Calu3 (cell line): Measurements from ENCODE around the gene ERC2. TPM values are rescaled to one million over a fixed set of nuclear protein-coding genes. Genes with fewer than 3 reads are reported as not detected.

Experiments
- BruUV-seq: library from RNA; stranded (reverse); fragments of 400-500 nt; replicated peaks from 2 replicates; lab custom pipeline; 2021; lab: Mats Ljungman, UMichigan
- CTCF ChIA-PET: fragments of 300-600 bp; sonication (Branson Sonifier 250); formaldehyde crosslinking; loops from one replicate; lab custom pipeline; 2022; ENCODE audit warnings: antibody characterized with exemption; lab: Charles Lee
- DNase-seq: peaks from one replicate; pipeline ENCODE4 v3.0.0; 2022
- H3K27ac Mint-ChIP-seq: one replicate; pipeline ENCODE4 v1.8.0; 2022; ENCODE audit warnings: mixed read lengths; ENCODE audit not compliant: unreplicated experiment
- H3K27me3 Mint-ChIP-seq: one replicate; pipeline ENCODE4 v1.8.0; 2022; ENCODE audit warnings: mixed read lengths; ENCODE audit not compliant: unreplicated experiment
- H3K36me3 Mint-ChIP-seq: one replicate; pipeline ENCODE4 v1.8.0; 2022; ENCODE audit warnings: mild to moderate bottlenecking, moderate library complexity, mixed read lengths; ENCODE audit not compliant: insufficient read depth, unreplicated experiment
- H3K4me1 Mint-ChIP-seq: one replicate; pipeline ENCODE4 v1.8.0; 2022; ENCODE audit warnings: mild to moderate bottlenecking, low read depth, mixed read lengths; ENCODE audit not compliant: unreplicated experiment
- H3K4me3 Mint-ChIP-seq: one replicate; pipeline ENCODE4 v1.8.0; 2022; ENCODE audit warnings: mild to moderate bottlenecking, low read depth, moderate library complexity, mixed read lengths; ENCODE audit not compliant: unreplicated experiment
- H3K9me3 Mint-ChIP-seq: one replicate; pipeline ENCODE4 v1.8.0; 2022; ENCODE audit warnings: low read depth, mixed read lengths; ENCODE audit not compliant: unreplicated experiment
- CTCF ChIP-seq: fragments of 200-600 bp; IDR thresholded peaks from one replicate; pipeline ENCODE4 v1.8.0; 2022; ENCODE audit warnings: antibody characterized with exemption; ENCODE audit not compliant: unreplicated experiment
- intact Hi-C: fragments of 100-400 bp; cut with micrococcal nuclease; formaldehyde crosslinking; loops from one replicate; pipeline ENCODE4 v1.10.0; 2022; ENCODE audit not compliant: unreplicated experiment
- total RNA-seq: library from RNA; stranded (reverse); gene quantifications from 2 replicates; pipeline ENCODE4 v1.2.3, GENCODE V29; 2022

ERC2 gene
- total RNA-seq, 1 experiment from 2014 or later = 0.73 TPM

GRCh38 chr3:56123487-56123886, 344.8 kb downstream of the ERC2 start:
- Mint-ChIP-seq H3K9me3 (no peaks in the 10 kb centered on the region), H3K36me3 (no peaks in the 10 kb centered on the region), H3K27me3 (peaks cover 17% of the 10 kb centered on the region), H3K4me3 (no peak overlapping the region), H3K4me1 (peaks cover 6% of the 10 kb centered on the region), H3K27ac (no peak overlapping the region)
- no peak for DNase-seq
- TF ChIP-seq CTCF = no peak
- CTCF ChIA-PET = no interaction called here
- intact Hi-C loops = no loop called here
- BruUV-seq = no TSS peak

GRCh38 chr3:56122911-56123310, 345.4 kb downstream of the ERC2 start:
- Mint-ChIP-seq H3K27ac (no peak overlapping the region), H3K36me3 (no peaks in the 10 kb centered on the region), H3K9me3 (no peaks in the 10 kb centered on the region), H3K27me3 (peaks cover 18% of the 10 kb centered on the region), H3K4me1 (peaks cover 6% of the 10 kb centered on the region), H3K4me3 (no peak overlapping the region)
- DNase-seq = no peak
- CTCF ChIA-PET = no interaction called here
- no TSS peak for BruUV-seq
- intact Hi-C loops = no loop called here
- no peak for TF ChIP-seq CTCF

GRCh38 chr3:56121716-56122115, 346.6 kb downstream of the ERC2 start:
- TF ChIP-seq CTCF = no peak
- H3K4me3 Mint-ChIP-seq = no peak overlapping the region
- H3K4me1 Mint-ChIP-seq = peaks cover 6% of the 10 kb centered on the region
- CTCF ChIA-PET = no interaction called here
- no peak for DNase-seq
- H3K27me3 Mint-ChIP-seq = peaks cover 30% of the 10 kb centered on the region
- H3K9me3 Mint-ChIP-seq = no peaks in the 10 kb centered on the region
- H3K36me3 Mint-ChIP-seq = no peaks in the 10 kb centered on the region
- no TSS peak for BruUV-seq
- intact Hi-C loops = no loop called here
- H3K27ac Mint-ChIP-seq = no peak overlapping the region

GRCh38 chr3:56119575-56120349, 348.5 kb downstream of the ERC2 start:
- no peak for DNase-seq
- CTCF ChIA-PET = interaction anchor here (0.7 kb wide), 1 partner anchor 905 kb away, joined by 3 read pairs; no protein-coding TSS in a partner anchor
- intact Hi-C loops = no loop called here
- H3K27ac Mint-ChIP-seq = no peak overlapping the region
- no peak overlapping the region for H3K4me3 Mint-ChIP-seq
- no peaks in the 10 kb centered on the region for H3K4me1 Mint-ChIP-seq
- no peak for TF ChIP-seq CTCF
- no peaks in the 10 kb centered on the region for H3K9me3 Mint-ChIP-seq
- peaks cover 36% of the 10 kb centered on the region for H3K27me3 Mint-ChIP-seq
- H3K36me3 Mint-ChIP-seq = no peaks in the 10 kb centered on the region
- no TSS peak for BruUV-seq
